BE2C (cell line): ENCODE measurements around the gene ALLC.
"Not testable (repeated sequence)": the region's sequence is repeated elsewhere in the genome, so short reads cannot be mapped to it uniquely, and the experiment has no call there.

Source experiments
- DNase-seq: peaks from one replicate; pipeline ENCODE4 v3.0.0-alpha.2; 2020
- H3K27me3 ChIP-seq: fragments of 250-450 bp; sonication (Bioruptor Pico); 2 replicates; pipeline ENCODE4 v1.5.1; 2020; ENCODE audit warnings: mild to moderate bottlenecking
- H3K36me3 ChIP-seq: fragments of 250-450 bp; sonication (Bioruptor Pico); 2 replicates; pipeline ENCODE4 v1.5.1; 2020; ENCODE audit warnings: mild to moderate bottlenecking
- H3K4me1 ChIP-seq: fragments of 250-450 bp; sonication (Bioruptor Pico); 2 replicates; pipeline ENCODE4 v1.5.1; 2020
- H3K4me3 ChIP-seq: 2 replicates; pipeline ENCODE4 v1.5.1; 2011; ENCODE audit warnings: low read depth, low read length
- H3K9me3 ChIP-seq: fragments of 250-450 bp; sonication (Bioruptor Pico); 2 replicates; pipeline ENCODE4 v1.5.1; 2020
- CTCF ChIP-seq: IDR thresholded peaks from 2 replicates; pipeline ENCODE4 v1.5.1; 2012; ENCODE audit warnings: mild to moderate bottlenecking, low read depth, low read length

Gene ALLC

DNA sequence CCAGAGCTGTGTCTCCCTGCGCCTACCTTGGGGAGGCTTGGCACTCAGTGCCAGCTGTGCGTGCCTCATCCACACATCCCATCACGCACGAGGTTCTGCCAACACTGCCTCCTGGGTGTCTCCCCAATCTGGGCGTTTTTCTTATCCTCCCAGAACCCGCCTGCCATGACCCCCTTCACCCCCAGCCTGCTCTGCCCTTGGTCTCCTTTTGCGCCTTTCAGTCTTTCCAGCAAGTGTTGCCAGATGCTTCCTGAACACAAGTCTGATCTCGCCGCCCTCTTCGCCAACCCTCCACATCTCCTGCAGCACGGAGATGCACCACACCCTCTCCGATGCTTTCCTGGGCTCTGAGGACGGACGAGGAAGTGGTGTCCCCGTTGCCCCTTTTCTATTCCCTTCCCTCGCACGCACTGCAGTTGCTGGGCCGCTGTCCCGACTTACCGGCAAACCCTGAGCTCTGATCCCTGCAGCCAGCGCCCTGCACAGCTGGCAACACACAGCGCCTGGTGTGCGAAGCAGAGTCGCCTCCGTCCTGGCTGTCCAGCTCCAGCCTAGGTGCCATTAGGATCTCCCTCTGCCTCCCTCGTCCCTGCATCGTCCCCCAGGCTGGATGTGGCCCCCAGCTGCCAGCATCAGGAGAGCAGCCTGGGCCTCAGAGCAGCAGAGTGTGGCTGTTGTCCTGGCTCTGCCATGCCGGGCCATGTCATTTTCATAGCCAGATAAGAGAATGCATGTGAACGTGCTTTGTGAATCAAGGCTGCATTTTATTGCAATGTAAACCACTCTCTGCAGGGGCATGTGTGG is 22.6 kb upstream of the ALLC start:
- H3K4me3 ChIP-seq, result no peak overlapping the region
- TF ChIP-seq CTCF, result no peak
- H3K9me3 ChIP-seq, result no peaks in the 10 kb centered on the region
- DNase-seq, result no peak
- peaks cover 15% of the 10 kb centered on the region for H3K4me1 ChIP-seq
- no peaks in the 10 kb centered on the region for H3K27me3 ChIP-seq
- peaks cover 13% of the 10 kb centered on the region for H3K36me3 ChIP-seq

- DNase-seq, H3K4me3 ChIP-seq, H3K9me3 ChIP-seq, H3K27me3 ChIP-seq: not testable (repeated sequence)
- peaks cover 13% of the 10 kb centered on the region for H3K36me3 ChIP-seq
- H3K4me1 ChIP-seq, result peaks cover 15% of the 10 kb centered on the region
These were observed 22.0 kb upstream of the ALLC start for GRCh38 chr2:3635975-3636327.

DNA sequence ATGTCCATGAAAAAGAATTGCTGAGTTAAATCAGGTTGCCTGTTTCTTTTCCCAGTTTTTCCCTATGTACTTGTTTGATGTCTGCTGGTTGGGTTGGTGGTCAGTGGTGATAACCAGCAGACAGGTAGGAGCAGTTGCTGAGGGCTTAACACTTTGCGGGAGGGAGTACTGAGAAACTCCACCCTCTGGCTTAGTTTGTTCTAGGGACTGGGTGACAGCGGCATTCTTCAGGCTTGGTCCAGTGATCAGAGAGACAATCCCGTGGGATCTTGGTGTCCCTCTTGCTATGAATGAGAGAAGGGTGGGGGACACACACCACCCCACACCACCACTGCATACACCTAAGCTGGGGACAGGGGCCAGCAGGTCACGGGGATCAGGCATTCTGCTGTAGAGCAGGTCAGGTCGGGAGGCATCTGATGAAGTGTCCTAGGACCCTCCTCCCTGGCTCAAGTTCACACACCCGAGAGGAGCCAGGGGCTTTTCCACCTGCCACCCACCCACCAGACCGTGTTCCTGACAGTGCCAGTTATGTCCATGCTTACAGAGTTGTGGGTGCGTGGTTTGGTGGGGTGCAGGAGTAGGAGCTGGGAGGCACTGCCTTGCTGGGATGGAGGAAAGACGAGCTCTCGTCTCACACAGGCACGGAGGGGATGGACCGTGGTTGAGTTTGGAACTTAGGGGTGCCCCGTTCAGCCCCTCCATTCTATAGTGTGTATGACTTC is 21.3 kb upstream of the ALLC start:
- H3K36me3 ChIP-seq, result peaks cover 13% of the 10 kb centered on the region
- peaks cover 15% of the 10 kb centered on the region for H3K4me1 ChIP-seq
- H3K4me3 ChIP-seq, result no peak overlapping the region
- no peaks in the 10 kb centered on the region for H3K27me3 ChIP-seq
- no peaks in the 10 kb centered on the region for H3K9me3 ChIP-seq
- no peak for DNase-seq
- no peak for TF ChIP-seq CTCF

DNA sequence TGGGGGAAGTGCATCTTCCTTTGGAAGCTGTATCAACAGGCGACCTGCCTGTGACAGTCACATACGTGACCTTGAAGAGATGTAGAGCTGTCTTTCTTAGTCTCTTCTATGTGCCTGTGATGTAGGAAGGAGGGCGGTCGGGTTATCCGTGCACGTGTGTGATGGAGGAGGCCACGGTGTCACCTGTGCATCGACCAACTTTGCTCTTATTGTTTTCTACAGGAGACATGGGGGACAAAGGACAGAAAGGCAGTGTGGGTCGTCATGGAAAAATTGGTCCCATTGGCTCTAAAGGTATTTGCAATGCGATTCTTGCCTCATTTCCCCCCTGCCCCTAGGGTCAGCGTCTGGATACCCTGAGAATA is 20.7 kb upstream of the ALLC start:
- no peaks in the 10 kb centered on the region for H3K9me3 ChIP-seq
- no peak overlapping the region for H3K4me3 ChIP-seq
- TF ChIP-seq CTCF, result no peak
- peaks cover 9% of the 10 kb centered on the region for H3K36me3 ChIP-seq
- no peak for DNase-seq
- H3K27me3 ChIP-seq, result no peaks in the 10 kb centered on the region
- H3K4me1 ChIP-seq, result peaks cover 15% of the 10 kb centered on the region

GRCh38 chr2:3637692-3638455 is 20.1 kb upstream of the ALLC start:
- H3K4me1 ChIP-seq, result peaks cover 13% of the 10 kb centered on the region
- peaks cover 10% of the 10 kb centered on the region for H3K36me3 ChIP-seq
- DNase-seq, result no peak
- no peak overlapping the region for H3K4me3 ChIP-seq
- no peaks in the 10 kb centered on the region for H3K9me3 ChIP-seq
- no peaks in the 10 kb centered on the region for H3K27me3 ChIP-seq
- no peak for TF ChIP-seq CTCF

- DNase-seq, result no peak
- H3K4me3 ChIP-seq, result no peak overlapping the region
- TF ChIP-seq CTCF, result no peak
- peaks cover 13% of the 10 kb centered on the region for H3K36me3 ChIP-seq
- no peaks in the 10 kb centered on the region for H3K9me3 ChIP-seq
- H3K4me1 ChIP-seq, result peaks cover 10% of the 10 kb centered on the region
- no peaks in the 10 kb centered on the region for H3K27me3 ChIP-seq
These were observed 19.6 kb upstream of the ALLC start for GRCh38 chr2:3638456-3638810.
